NCI-H82 treated with DMSO at 0.1 percent for 48 hours (cell line): ENCODE measurements around the gene ARSD.

Source experiments
- DNase-seq: peaks from one replicate; lab custom pipeline; 2025; ENCODE audit not compliant: unreplicated experiment; lab: John Stamatoyannopoulos, UW

ARSD gene

DNA sequence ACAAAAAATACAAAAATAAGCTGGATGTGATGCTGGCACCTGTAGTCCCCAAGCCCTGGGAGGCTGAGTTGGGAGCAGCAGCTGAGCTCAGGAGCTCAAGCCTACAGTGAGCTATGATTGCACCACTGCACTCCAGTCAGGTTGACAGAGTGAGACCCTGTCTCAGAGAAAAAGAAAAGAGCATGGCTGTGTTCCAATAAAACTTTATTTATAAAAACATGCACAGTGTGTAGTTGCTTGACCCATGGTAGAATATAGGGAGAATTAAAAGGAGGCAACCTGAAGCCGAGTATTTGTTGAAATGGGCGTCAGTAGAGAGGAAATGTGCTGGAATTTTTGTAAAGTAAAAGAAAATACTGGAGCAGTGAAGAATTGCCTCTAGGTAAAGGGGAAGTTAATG lies 73.4 kb downstream of the ARSD start:
- no peak for DNase-seq

DNA sequence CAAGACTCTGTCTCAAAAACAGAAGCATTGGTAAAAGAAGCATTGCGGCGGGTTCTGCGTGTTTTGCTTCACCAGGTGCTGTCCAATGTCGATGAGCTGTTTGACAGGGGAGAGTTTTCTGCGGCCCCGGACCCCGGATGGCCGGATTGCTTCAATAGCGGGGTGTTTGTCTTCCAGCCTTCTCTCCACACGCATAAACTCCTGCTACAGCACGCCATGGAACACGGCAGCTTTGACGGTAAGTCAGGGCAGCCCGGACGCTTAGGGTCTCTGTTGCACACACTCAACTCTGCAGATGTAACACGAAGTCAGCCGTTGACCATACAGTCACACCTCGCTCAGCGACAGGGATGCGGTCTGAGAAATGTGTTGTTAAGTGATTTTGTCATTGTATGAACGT lies 74.2 kb downstream of the ARSD start:
- DNase-seq = no peak
